ENCODE data around the gene HOXB2. TPM values are rescaled to one million over a fixed set of nuclear protein-coding genes. Genes with fewer than 3 reads are reported as not detected.
"Not testable (repeated sequence)": the region's sequence is repeated elsewhere in the genome, so short reads cannot be mapped to it uniquely, and the experiment has no call there.

The HOXB2 gene
- total and polyA plus RNA-seq, 2 of the 8 experiments (the other 6 are each of a cell fraction or from before 2014, with no cell fraction given) = not detected

DNA sequence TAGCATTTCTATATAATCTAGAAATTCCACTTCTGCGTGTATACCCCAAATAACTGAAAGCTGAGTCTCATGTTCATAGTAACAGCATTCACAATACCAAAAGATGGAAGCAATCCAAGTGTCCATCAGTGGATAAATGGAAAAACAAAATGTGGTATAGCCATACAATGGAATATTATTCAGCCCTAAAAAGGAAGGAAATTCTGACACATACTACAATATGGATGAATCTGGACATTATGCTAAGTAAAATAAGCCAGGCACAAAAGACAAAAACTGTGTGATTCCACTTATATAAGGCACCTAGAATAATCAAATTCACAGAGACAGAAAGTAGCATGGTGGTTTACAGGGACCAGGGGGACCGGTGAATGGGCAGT lies 34.5 kb downstream of the HOXB2 start (continued):
- TF ChIP-seq, protein P1, sequence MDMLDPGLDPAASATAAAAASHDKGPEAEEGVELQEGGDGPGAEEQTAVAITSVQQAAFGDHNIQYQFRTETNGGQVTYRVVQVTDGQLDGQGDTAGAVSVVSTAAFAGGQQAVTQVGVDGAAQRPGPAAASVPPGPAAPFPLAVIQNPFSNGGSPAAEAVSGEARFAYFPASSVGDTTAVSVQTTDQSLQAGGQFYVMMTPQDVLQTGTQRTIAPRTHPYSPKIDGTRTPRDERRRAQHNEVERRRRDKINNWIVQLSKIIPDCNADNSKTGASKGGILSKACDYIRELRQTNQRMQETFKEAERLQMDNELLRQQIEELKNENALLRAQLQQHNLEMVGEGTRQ (IDR thresholded peaks at IDR 0.05; ENCODE audit: low read length) = no peak
- no peak for TF ChIP-seq RAD21 (IDR thresholded peaks at IDR 0.05 in 1 of 2, conservative IDR thresholded peaks at IDR 0.05 in 1 of 2; ENCODE audit: low read depth in 2 of 2, low read length in 2 of 2)
- TF ChIP-seq JUN (IDR thresholded peaks at IDR 0.05; ENCODE audit: low read depth, low read length) = no peak
- TF ChIP-seq ASH2L (IDR thresholded peaks at IDR 0.05; ENCODE audit: low read length) = no peak

DNA sequence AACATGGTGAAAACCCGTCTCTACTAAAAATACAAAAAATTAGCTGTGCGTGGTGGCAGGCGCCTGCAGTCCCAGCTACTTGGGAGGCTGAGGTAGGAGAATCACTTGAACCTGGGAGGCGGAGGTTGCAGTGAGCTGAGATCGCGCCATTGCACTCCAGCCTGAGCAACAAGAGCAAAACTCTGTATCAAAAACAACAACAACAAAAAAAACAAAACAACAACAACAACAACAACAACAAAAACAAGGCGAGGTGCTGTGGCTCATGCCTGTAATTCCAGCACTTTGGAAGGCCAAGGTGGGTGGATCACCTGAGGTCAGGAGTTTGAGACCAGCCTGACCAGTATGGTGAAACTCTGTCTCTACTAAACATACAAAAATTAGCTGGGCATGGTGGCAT lies 35.2 kb downstream of the HOXB2 start:
- H4K8ac ChIP-seq (ENCODE audit: extremely low read depth, insufficient read depth, low read length); H3K4me3 ChIP-seq (ENCODE audit: extremely low read depth in 1 of 4, insufficient read depth in 2 of 4, low read depth in 3 of 4, low read length in 4 of 4); H3K23ac ChIP-seq (ENCODE audit: insufficient read length); H3K18ac ChIP-seq (ENCODE audit: extremely low read depth, low read length); H2BK120ac ChIP-seq (replicated peaks; ENCODE audit: low read depth, low read length); H2AK5ac ChIP-seq (ENCODE audit: low read depth, low read length); H3K23me2 ChIP-seq (ENCODE audit: low read depth, low read length); H3K14ac ChIP-seq (ENCODE audit: insufficient read length); H3K9ac ChIP-seq (replicated peaks in 1 of 4; ENCODE audit: extremely low read depth in 1 of 4, low read depth in 3 of 4, low read length in 3 of 4); H3K4me2 ChIP-seq (ENCODE audit: insufficient read depth in 1 of 2, low read depth in 2 of 2, low read length in 2 of 2); H2AFZ ChIP-seq (ENCODE audit: low read length); FAIRE-seq; H3K4me1 ChIP-seq (replicated peaks in 1 of 4; ENCODE audit: control insufficient read depth in 3 of 4, insufficient read depth in 4 of 4, low read length in 3 of 4); H2BK5ac ChIP-seq (ENCODE audit: low read depth, low read length); H3K27ac ChIP-seq (ENCODE audit: low read depth, low read length); H4K91ac ChIP-seq (replicated peaks; ENCODE audit: insufficient read length, low read length); H3K56ac ChIP-seq (replicated peaks; ENCODE audit: insufficient read length, low read depth, low read length); H3K4ac ChIP-seq (replicated peaks; ENCODE audit: insufficient read length, low read depth, low read length); H2BK20ac ChIP-seq (ENCODE audit: low read length); DNase-seq (ENCODE audit: low read depth in 1 of 2, low spot score in 2 of 2); H4K20me1 ChIP-seq (replicated peaks in 1 of 2; ENCODE audit: control insufficient read depth in 1 of 2, insufficient read depth in 2 of 2, low read length in 2 of 2); H2BK12ac ChIP-seq (ENCODE audit: low read depth, low read length); H2BK15ac ChIP-seq (ENCODE audit: low read length); H3K79me2 ChIP-seq (ENCODE audit: control insufficient read depth in 1 of 2, insufficient read depth in 2 of 2, low read length in 2 of 2); H4K5ac ChIP-seq (ENCODE audit: insufficient read length, low read depth, low read length); H3K9me3 ChIP-seq (ENCODE audit: insufficient read depth in 2 of 2, low read depth in 1 of 2, low read length in 1 of 2); H3K36me3 ChIP-seq (ENCODE audit: control insufficient read depth in 2 of 4, insufficient read depth in 4 of 4, low read length in 3 of 4); H3K27me3 ChIP-seq (replicated peaks in 1 of 4; ENCODE audit: control insufficient read depth in 3 of 4, extremely low read depth in 1 of 4, insufficient read depth in 3 of 4, low read length in 3 of 4); H3K79me1 ChIP-seq (ENCODE audit: low read depth, low read length); POLR2A ChIA-PET (ENCODE audit: partially characterized antibody): not testable (repeated sequence)
- CTCF ChIA-PET (ENCODE audit: partially characterized antibody) = interaction anchor here (1.2 to 1.3 kb wide), 2 partner anchors 9 to 53 kb away, joined by 3 read pairs; no protein-coding TSS in a partner anchor
- WGBS, 2 experiments (ENCODE audit: extremely low coverage in 1 of 2, insufficient coverage in 1 of 2, insufficient read length in 1 of 2, insufficient replicate concordance in 2 of 2, low coverage in 1 of 2, low lambda C conversion rate in 2 of 2, missing lambda C conversion rate in 1 of 2) = 94% methylated on average over 7 of the region's 7 CpGs; no CpG with 5 or more reads in 1 of the 2 experiments
